Measurements from ENCODE around the gene HIRA. TPM values are rescaled to one million over a fixed set of nuclear protein-coding genes. Genes with fewer than 3 reads are reported as not detected.
A peak's percentile ranks its signal among the peaks of the same experiment; 100 is the strongest.

HIRA gene
- total and polyA plus RNA-seq, 9 of the 15 experiments (the other 6 are each of a cell fraction or from before 2014, with no cell fraction given), result 0.96 to 132 (median 58.4) TPM

- TF ChIP-seq FOXK1 (CRISPR knock-in tag; IDR thresholded peaks at IDR 0.05; ENCODE audit: borderline replicate concordance) (no peak), BACH1 (tag; IDR thresholded peaks at IDR 0.05) (no peak), SRSF9 (IDR thresholded peaks at IDR 0.05; ENCODE audit: borderline replicate concordance, low read depth, low read length) (no peak), E2F6 (IDR thresholded peaks at IDR 0.05; ENCODE audit: borderline replicate concordance in 1 of 2, extremely low read depth in 1 of 2, insufficient read depth in 1 of 2, insufficient read length in 1 of 2, low read depth in 1 of 2, low read length in 1 of 2, poor library complexity in 1 of 2, severe bottlenecking in 1 of 2) (no peak), MEF2A (IDR thresholded peaks at IDR 0.05; ENCODE audit: control insufficient read depth, low read depth, low read length) (no peak), ZC3H4 (CRISPR knock-in tag; IDR thresholded peaks at IDR 0.05; ENCODE audit: borderline replicate concordance) (no peak), MTA2 (IDR thresholded peaks at IDR 0.05; ENCODE audit: low read depth) (no peak), HMG20A (CRISPR knock-in tag; conservative IDR thresholded peaks at IDR 0.05) (0 out of 2 replicates have a peak, but pooled peaks have one; percentile 42), BRCA1 (IDR thresholded peaks at IDR 0.05) (no peak), BRCA1 (CRISPR knock-in tag; IDR thresholded peaks at IDR 0.05) (no peak), RBM39 (optimal IDR thresholded peaks at IDR 0.05; ENCODE audit: low read depth, low read length) (no peak), GATAD2A (IDR thresholded peaks at IDR 0.05) (no peak), ILF3 (IDR thresholded peaks at IDR 0.05; ENCODE audit: borderline replicate concordance) (no peak), SREBF1 (IDR thresholded peaks at IDR 0.05; ENCODE audit: borderline replicate concordance, low read depth, low read length) (no peak), PATZ1 (CRISPR knock-in tag; IDR thresholded peaks at IDR 0.05; ENCODE audit: borderline replicate concordance) (no peak), SMARCB1 (IDR thresholded peaks at IDR 0.05; ENCODE audit: insufficient read length, low read depth) (no peak), LCOR (CRISPR knock-in tag; IDR thresholded peaks at IDR 0.05) (no peak), ZNF408 (CRISPR knock-in tag; IDR thresholded peaks at IDR 0.05; ENCODE audit: low read depth) (no peak), GABPB2 (CRISPR knock-in tag; conservative IDR thresholded peaks at IDR 0.05) (peak; percentile 52; the same call in 1 of the 2 replicates), RB1 (IDR thresholded peaks at IDR 0.05; ENCODE audit: low read depth) (no peak), NR2C1 (IDR thresholded peaks at IDR 0.05) (no peak), NR2C1 (tag; IDR thresholded peaks at IDR 0.05) (no peak; the same call in none of the 2 replicates), DEAF1 (CRISPR knock-in tag; IDR thresholded peaks at IDR 0.05) (no peak), ZNF740 (CRISPR knock-in tag; IDR thresholded peaks at IDR 0.05) (no peak), ZNF740 (tag; IDR thresholded peaks at IDR 0.05) (no peak)
Measured at GRCh38 chr22:19448076-19448607, 16.6 kb upstream of the HIRA start (continued).
